ENCODE measurements around the gene TRPC5OS.

TRPC5OS gene

GRCh38 chrX:111875881-111876280 lies at the start of gene TRPC5OS:
TRPC5OS (plus strand) TSS chrX:111876181; CDS start chrX:111901850, 25,669 bp downstream.
- no peak for DNase-seq

GRCh38 chrX:111829345-111829744 lies 46.6 kb upstream of the TRPC5OS start:
- DNase-seq = no peak

GRCh38 chrX:111830571-111830970 lies 45.4 kb upstream of the TRPC5OS start:
- DNase-seq = no peak

- DNase-seq = no peak
These were observed 44.6 kb upstream of the TRPC5OS start for GRCh38 chrX:111831343-111831742.

- no peak for DNase-seq
These were observed 38.8 kb upstream of the TRPC5OS start for GRCh38 chrX:111837197-111837596.

- no peak for DNase-seq
These were observed 28.4 kb upstream of the TRPC5OS start for GRCh38 chrX:111847491-111848133.

GRCh38 chrX:111848541-111848940 lies 27.4 kb upstream of the TRPC5OS start:
- no peak for DNase-seq

GRCh38 chrX:111850975-111851374 lies 25.0 kb upstream of the TRPC5OS start:
- DNase-seq = no peak

- no peak for DNase-seq
These were observed 21.2 kb upstream of the TRPC5OS start for GRCh38 chrX:111854556-111855490.

GRCh38 chrX:111857534-111858060 lies 18.4 kb upstream of the TRPC5OS start:
- DNase-seq = no peak

GRCh38 chrX:111861605-111862004 lies 14.4 kb upstream of the TRPC5OS start:
- DNase-seq = no peak

- no peak for DNase-seq
These were observed 8.7 kb upstream of the TRPC5OS start for GRCh38 chrX:111867236-111867635.

GRCh38 chrX:111868726-111869638 lies 7.0 kb upstream of the TRPC5OS start:
- DNase-seq = no peak

- DNase-seq = peak; percentile 7
These were observed 6.3 kb upstream of the TRPC5OS start for GRCh38 chrX:111869639-111870034.

- DNase-seq = no peak
These were observed 1.7 kb upstream of the TRPC5OS start for GRCh38 chrX:111874241-111874640.

GRCh38 chrX:111876646-111877045 lies 665 bp downstream of the TRPC5OS start:
- DNase-seq = no peak

GRCh38 chrX:111877681-111878080 lies 1.7 kb downstream of the TRPC5OS start:
- DNase-seq = no peak

- DNase-seq = no peak
These were observed 4.8 kb downstream of the TRPC5OS start for GRCh38 chrX:111880735-111881134.

GRCh38 chrX:111881715-111882114 lies 5.7 kb downstream of the TRPC5OS start:
- DNase-seq = no peak

- DNase-seq = no peak
These were observed 10.7 kb downstream of the TRPC5OS start for GRCh38 chrX:111886678-111887077.

GRCh38 chrX:111888600-111888999 lies 12.6 kb downstream of the TRPC5OS start:
- DNase-seq = no peak

- DNase-seq = no peak
These were observed 16.4 kb downstream of the TRPC5OS start for GRCh38 chrX:111892375-111892774.

- DNase-seq = no peak
These were observed 20.2 kb downstream of the TRPC5OS start for GRCh38 chrX:111896148-111896547.
